Measurements from ENCODE around the gene OAT.
"Not testable (repeated sequence)": the region's sequence is repeated elsewhere in the genome, so short reads cannot be mapped to it uniquely, and the experiment has no call there.

Gene OAT

GRCh38 chr10:124370426-124370825 lies 48.3 kb downstream of the OAT start:
- Histone ChIP-seq H3K36me3 (ENCODE audit: insufficient read depth, low read depth, low read length) (no peaks in the 10 kb centered on the region), H3K27ac (ENCODE audit: low read length) (no peak overlapping the region), H3K9ac (ENCODE audit: low read depth, low read length) (no peak overlapping the region), H3K4me3 (ENCODE audit: low read length) (no peak overlapping the region), H3K27me3 (ENCODE audit: insufficient read depth, low read length) (no peaks in the 10 kb centered on the region; the same call in 1 of the 2 replicates), H3K9me3 (ENCODE audit: insufficient read depth, low read depth, low read length) (no peaks in the 10 kb centered on the region), H3K4me1 (ENCODE audit: insufficient read depth, low read length) (peaks cover 5% of the 10 kb centered on the region; the same call in 1 of the 2 replicates)

- Histone ChIP-seq H3K9me3 (ENCODE audit: insufficient read depth, low read depth, low read length) (no peaks in the 10 kb centered on the region), H3K27ac (ENCODE audit: low read length) (no peak overlapping the region), H3K36me3 (ENCODE audit: insufficient read depth, low read depth, low read length) (no peaks in the 10 kb centered on the region), H3K4me1 (ENCODE audit: insufficient read depth, low read length) (peaks cover 5% of the 10 kb centered on the region; the same call in 1 of the 2 replicates), H3K27me3 (ENCODE audit: insufficient read depth, low read length) (no peaks in the 10 kb centered on the region; the same call in 1 of the 2 replicates), H3K9ac (ENCODE audit: low read depth, low read length) (no peak overlapping the region), H3K4me3 (ENCODE audit: low read length) (no peak overlapping the region)
Observed at GRCh38 chr10:124369986-124370385, 48.7 kb downstream of the OAT start.

GRCh38 chr10:124369533-124369932 lies 49.2 kb downstream of the OAT start:
- not testable (repeated sequence) for H3K4me3 ChIP-seq (ENCODE audit: low read length); H3K4me1 ChIP-seq (ENCODE audit: insufficient read depth, low read length); H3K9ac ChIP-seq (ENCODE audit: low read depth, low read length); H3K36me3 ChIP-seq (ENCODE audit: insufficient read depth, low read depth, low read length); H3K27ac ChIP-seq (ENCODE audit: low read length); H3K9me3 ChIP-seq (ENCODE audit: insufficient read depth, low read depth, low read length); H3K27me3 ChIP-seq (ENCODE audit: insufficient read depth, low read length)

- Histone ChIP-seq H3K27me3 (ENCODE audit: insufficient read depth, low read length) (no peaks in the 10 kb centered on the region; the same call in 1 of the 2 replicates), H3K36me3 (ENCODE audit: insufficient read depth, low read depth, low read length) (no peaks in the 10 kb centered on the region), H3K9me3 (ENCODE audit: insufficient read depth, low read depth, low read length) (no peaks in the 10 kb centered on the region), H3K4me1 (ENCODE audit: insufficient read depth, low read length) (no peaks in the 10 kb centered on the region), H3K9ac (ENCODE audit: low read depth, low read length) (no peak overlapping the region), H3K4me3 (ENCODE audit: low read length) (no peak overlapping the region), H3K27ac (ENCODE audit: low read length) (no peak overlapping the region)
Observed at GRCh38 chr10:124369066-124369465, 49.7 kb downstream of the OAT start.

- H3K4me3 ChIP-seq (ENCODE audit: low read length), result no peak overlapping the region
- H3K27me3 ChIP-seq (ENCODE audit: insufficient read depth, low read length), result no peaks in the 10 kb centered on the region; the same call in 1 of the 2 replicates
- H3K36me3 ChIP-seq (ENCODE audit: insufficient read depth, low read depth, low read length), result no peaks in the 10 kb centered on the region
- no peak overlapping the region for H3K27ac ChIP-seq (ENCODE audit: low read length)
- H3K9me3 ChIP-seq (ENCODE audit: insufficient read depth, low read depth, low read length), result no peaks in the 10 kb centered on the region
- H3K9ac ChIP-seq (ENCODE audit: low read depth, low read length), result no peak overlapping the region
- H3K4me1 ChIP-seq (ENCODE audit: insufficient read depth, low read length), result no peaks in the 10 kb centered on the region
Observed at GRCh38 chr10:124367936-124368335, 50.8 kb downstream of the OAT start.

- H3K4me1 ChIP-seq (ENCODE audit: insufficient read depth, low read length), result peaks cover 2% of the 10 kb centered on the region; the same call in 1 of the 2 replicates
- no peak overlapping the region for H3K9ac ChIP-seq (ENCODE audit: low read depth, low read length)
- no peaks in the 10 kb centered on the region for H3K9me3 ChIP-seq (ENCODE audit: insufficient read depth, low read depth, low read length)
- H3K27ac ChIP-seq (ENCODE audit: low read length), result no peak overlapping the region
- no peaks in the 10 kb centered on the region for H3K36me3 ChIP-seq (ENCODE audit: insufficient read depth, low read depth, low read length)
- H3K27me3 ChIP-seq (ENCODE audit: insufficient read depth, low read length), result no peaks in the 10 kb centered on the region; the same call in 1 of the 2 replicates
- no peak overlapping the region for H3K4me3 ChIP-seq (ENCODE audit: low read length)
Observed at GRCh38 chr10:124367414-124367813, 51.3 kb downstream of the OAT start.

- Histone ChIP-seq H3K27ac (ENCODE audit: low read length) (no peak overlapping the region), H3K27me3 (ENCODE audit: insufficient read depth, low read length) (no peaks in the 10 kb centered on the region; the same call in 1 of the 2 replicates), H3K4me1 (ENCODE audit: insufficient read depth, low read length) (peaks cover 5% of the 10 kb centered on the region; the same call in 1 of the 2 replicates), H3K9ac (ENCODE audit: low read depth, low read length) (no peak overlapping the region), H3K4me3 (ENCODE audit: low read length) (no peak overlapping the region), H3K36me3 (ENCODE audit: insufficient read depth, low read depth, low read length) (no peaks in the 10 kb centered on the region), H3K9me3 (ENCODE audit: insufficient read depth, low read depth, low read length) (no peaks in the 10 kb centered on the region)
Observed at GRCh38 chr10:124366825-124367224, 51.9 kb downstream of the OAT start.

- no peaks in the 10 kb centered on the region; the same call in 1 of the 2 replicates for H3K27me3 ChIP-seq (ENCODE audit: insufficient read depth, low read length)
- no peaks in the 10 kb centered on the region for H3K36me3 ChIP-seq (ENCODE audit: insufficient read depth, low read depth, low read length)
- no peak overlapping the region for H3K9ac ChIP-seq (ENCODE audit: low read depth, low read length)
- no peaks in the 10 kb centered on the region for H3K9me3 ChIP-seq (ENCODE audit: insufficient read depth, low read depth, low read length)
- no peak overlapping the region for H3K4me3 ChIP-seq (ENCODE audit: low read length)
- peaks cover 5% of the 10 kb centered on the region; the same call in 1 of the 2 replicates for H3K4me1 ChIP-seq (ENCODE audit: insufficient read depth, low read length)
- no peak overlapping the region for H3K27ac ChIP-seq (ENCODE audit: low read length)
Observed at GRCh38 chr10:124366343-124366742, 52.4 kb downstream of the OAT start.

- Histone ChIP-seq H3K36me3 (ENCODE audit: insufficient read depth, low read depth, low read length) (no peaks in the 10 kb centered on the region), H3K9me3 (ENCODE audit: insufficient read depth, low read depth, low read length) (no peaks in the 10 kb centered on the region), H3K4me1 (ENCODE audit: insufficient read depth, low read length) (peaks cover 5% of the 10 kb centered on the region; the same call in 1 of the 2 replicates), H3K27me3 (ENCODE audit: insufficient read depth, low read length) (no peaks in the 10 kb centered on the region), H3K27ac (ENCODE audit: low read length) (no peak overlapping the region), H3K9ac (ENCODE audit: low read depth, low read length) (no peak overlapping the region), H3K4me3 (ENCODE audit: low read length) (no peak overlapping the region)
Observed at GRCh38 chr10:124364674-124365073, 54.0 kb downstream of the OAT start.

GRCh38 chr10:124362568-124362967 lies 56.2 kb downstream of the OAT start:
- peaks cover 8% of the 10 kb centered on the region; the same call in 1 of the 2 replicates for H3K4me1 ChIP-seq (ENCODE audit: insufficient read depth, low read length)
- H3K36me3 ChIP-seq (ENCODE audit: insufficient read depth, low read depth, low read length), result no peaks in the 10 kb centered on the region
- H3K27ac ChIP-seq (ENCODE audit: low read length), result no peak overlapping the region
- no peak overlapping the region for H3K9ac ChIP-seq (ENCODE audit: low read depth, low read length)
- H3K4me3 ChIP-seq (ENCODE audit: low read length), result peak overlapping the region; percentile 46; the same call in 1 of the 2 replicates
- H3K9me3 ChIP-seq (ENCODE audit: insufficient read depth, low read depth, low read length), result no peaks in the 10 kb centered on the region
- H3K27me3 ChIP-seq (ENCODE audit: insufficient read depth, low read length), result no peaks in the 10 kb centered on the region

GRCh38 chr10:124359336-124359832 lies 59.3 kb downstream of the OAT start:
- Histone ChIP-seq H3K9ac (ENCODE audit: low read depth, low read length) (no peak overlapping the region), H3K27ac (ENCODE audit: low read length) (no peak overlapping the region), H3K9me3 (ENCODE audit: insufficient read depth, low read depth, low read length) (no peaks in the 10 kb centered on the region), H3K27me3 (ENCODE audit: insufficient read depth, low read length) (0 out of 2 replicates have a peak, but pooled peaks cover 5% of the 10 kb centered on the region), H3K4me3 (ENCODE audit: low read length) (no peak overlapping the region), H3K36me3 (ENCODE audit: insufficient read depth, low read depth, low read length) (no peaks in the 10 kb centered on the region), H3K4me1 (ENCODE audit: insufficient read depth, low read length) (peaks cover 9% of the 10 kb centered on the region; the same call in 1 of the 2 replicates)

- Histone ChIP-seq H3K4me1 (ENCODE audit: insufficient read depth, low read length) (peaks cover 8% of the 10 kb centered on the region; the same call in 1 of the 2 replicates), H3K9ac (ENCODE audit: low read depth, low read length) (no peak overlapping the region)
Observed at GRCh38 chr10:124357561-124357885, 61.2 kb downstream of the OAT start.

More at GRCh38 chr10:124357561-124357885, 61.2 kb downstream of the OAT start:
- Histone ChIP-seq H3K9me3 (ENCODE audit: insufficient read depth, low read depth, low read length) (no peaks in the 10 kb centered on the region), H3K36me3 (ENCODE audit: insufficient read depth, low read depth, low read length) (no peaks in the 10 kb centered on the region), H3K27ac (ENCODE audit: low read length) (no peak overlapping the region), H3K27me3 (ENCODE audit: insufficient read depth, low read length) (0 out of 2 replicates have a peak, but pooled peaks cover 10% of the 10 kb centered on the region), H3K4me3 (ENCODE audit: low read length) (no peak overlapping the region)
